Ascending aorta (tissue), 2 donors: ENCODE data around the gene GPX3. TPM values are rescaled to one million over a fixed set of nuclear protein-coding genes. Genes with fewer than 3 reads are reported as not detected.

Experiments
- DNase-seq, 2 donors: peaks; one replicate each; pipeline ENCODE4 v3.0.0-alpha.2; 2019; ENCODE audit warnings: low spot score in 2 of 2
- H3K27ac ChIP-seq, 2 donors: fragments of 200-600 bp; sonication (generic); one replicate each; pipeline ENCODE4 v1.5.1; 2016 to 2017; ENCODE audit warnings: mild to moderate bottlenecking in 1 of 2
- H3K27me3 ChIP-seq: fragments of 200-600 bp; sonication (generic); one replicate; pipeline ENCODE4 v1.5.1; 2017
- H3K36me3 ChIP-seq, 2 donors: fragments of 200-600 bp; sonication (generic); one replicate each; pipeline ENCODE4 v1.5.1; 2016
- H3K4me1 ChIP-seq, 2 donors: fragments of 200-600 bp; sonication (generic); one replicate each; pipeline ENCODE4 v1.5.1; 2016 to 2017; ENCODE audit warnings: mild to moderate bottlenecking in 1 of 2
- H3K4me3 ChIP-seq, 2 donors: fragments of 200-600 bp; sonication (generic); one replicate each; pipeline ENCODE4 v1.5.1; 2016 to 2017; ENCODE audit warnings: mild to moderate bottlenecking in 1 of 2
- H3K9me3 ChIP-seq, 2 donors: fragments of 200-600 bp; sonication (generic); one replicate each; pipeline ENCODE4 v1.5.1; 2016
- intact Hi-C: fragments of 100-400 bp; cut with DNase I; formaldehyde crosslinking; loops from one replicate; pipeline ENCODE4 v1.15.1; 2023
- total RNA-seq: library from RNA; depleted of rRNA; stranded (reverse); fragments of >200 nt; gene quantifications from one replicate; pipeline ENCODE4 v1.1.0, GENCODE V29; 2016
- TF ChIP-seq, protein P1 (sequence below), 3 experiments: fragments of 200-600 bp in 2 of 3; fragments of 450-650 bp in 1 of 3; sonication (generic) in 2 of 3; IDR thresholded peaks; one replicate each; pipeline ENCODE4 v1.5.1; 2016 to 2019; ENCODE audit warnings: antibody characterized with exemption in 3 of 3, mild to moderate bottlenecking in 1 of 3, moderate library complexity in 1 of 3

Gene GPX3
- total RNA-seq, 1 donor from 2014 or later = 2,056 TPM

- Histone ChIP-seq H3K27me3 (no peaks in the 10 kb centered on the region), H3K4me3 (no peak overlapping the region), H3K27ac (no peak overlapping the region), H3K9me3 (no peaks in the 10 kb centered on the region), H3K4me1 (peaks cover 13 to 32% of the 10 kb centered on the region in 2 donors), H3K36me3 (peaks cover 0 to 5% of the 10 kb centered on the region in 2 donors)
- intact Hi-C loops = no loop called here
- no peak for DNase-seq
- TF ChIP-seq, protein P1, sequence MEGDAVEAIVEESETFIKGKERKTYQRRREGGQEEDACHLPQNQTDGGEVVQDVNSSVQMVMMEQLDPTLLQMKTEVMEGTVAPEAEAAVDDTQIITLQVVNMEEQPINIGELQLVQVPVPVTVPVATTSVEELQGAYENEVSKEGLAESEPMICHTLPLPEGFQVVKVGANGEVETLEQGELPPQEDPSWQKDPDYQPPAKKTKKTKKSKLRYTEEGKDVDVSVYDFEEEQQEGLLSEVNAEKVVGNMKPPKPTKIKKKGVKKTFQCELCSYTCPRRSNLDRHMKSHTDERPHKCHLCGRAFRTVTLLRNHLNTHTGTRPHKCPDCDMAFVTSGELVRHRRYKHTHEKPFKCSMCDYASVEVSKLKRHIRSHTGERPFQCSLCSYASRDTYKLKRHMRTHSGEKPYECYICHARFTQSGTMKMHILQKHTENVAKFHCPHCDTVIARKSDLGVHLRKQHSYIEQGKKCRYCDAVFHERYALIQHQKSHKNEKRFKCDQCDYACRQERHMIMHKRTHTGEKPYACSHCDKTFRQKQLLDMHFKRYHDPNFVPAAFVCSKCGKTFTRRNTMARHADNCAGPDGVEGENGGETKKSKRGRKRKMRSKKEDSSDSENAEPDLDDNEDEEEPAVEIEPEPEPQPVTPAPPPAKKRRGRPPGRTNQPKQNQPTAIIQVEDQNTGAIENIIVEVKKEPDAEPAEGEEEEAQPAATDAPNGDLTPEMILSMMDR (IDR thresholded peaks at IDR 0.05) = no peak
Measured at GRCh38 chr5:151070449-151070848, 50.1 kb downstream of the GPX3 start.

GRCh38 chr5:151071021-151071420 is 50.6 kb downstream of the GPX3 start:
- Histone ChIP-seq H3K9me3 (no peaks in the 10 kb centered on the region), H3K4me1 (peaks cover 13 to 34% of the 10 kb centered on the region in 2 donors), H3K27ac (peak overlapping the region in 1 of 2 donors; percentile 67), H3K36me3 (peaks cover 0 to 5% of the 10 kb centered on the region in 2 donors), H3K4me3 (no peak overlapping the region), H3K27me3 (no peaks in the 10 kb centered on the region)
- DNase-seq = no peak
- TF ChIP-seq, protein P1 (IDR thresholded peaks at IDR 0.05) = no peak
- intact Hi-C loops = no loop called here

DNA sequence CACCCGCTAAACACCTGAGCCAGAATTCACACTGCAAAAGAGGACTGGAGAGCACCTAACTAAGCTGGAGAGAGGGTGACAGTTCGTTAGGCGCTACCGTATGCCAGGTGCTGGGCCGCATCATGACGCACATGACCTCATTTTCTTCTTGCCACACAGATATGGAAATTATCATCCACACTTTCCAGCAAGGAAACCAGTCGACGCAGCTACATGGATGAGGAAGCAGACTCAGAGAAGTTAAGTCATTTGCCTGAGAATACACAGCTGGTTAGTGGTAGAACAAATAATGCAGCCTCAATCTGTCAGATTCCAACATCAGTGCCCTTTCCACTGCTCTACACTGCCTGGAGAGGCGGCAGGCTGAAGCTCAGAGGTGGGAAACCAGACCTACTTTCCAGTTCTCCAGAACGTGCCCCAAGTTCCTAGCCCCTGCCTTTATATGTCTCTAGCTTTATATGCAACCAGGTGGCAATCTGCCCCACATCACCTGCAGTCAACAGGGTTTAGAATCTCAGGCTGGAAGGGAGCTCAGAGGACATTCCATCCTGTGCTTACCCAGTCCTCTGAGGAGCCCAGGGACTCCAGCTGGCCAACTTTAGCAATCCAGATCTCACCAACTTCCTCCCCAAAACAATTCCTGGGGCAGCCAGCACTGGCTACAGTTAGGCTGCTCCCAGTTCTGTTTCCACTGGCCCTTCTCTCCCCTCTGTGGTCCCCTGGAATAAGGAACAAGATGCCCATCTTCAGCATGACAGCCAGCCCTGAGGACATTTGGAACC is 51.6 kb downstream of the GPX3 start:
- Histone ChIP-seq H3K4me1 (peaks cover 13 to 34% of the 10 kb centered on the region in 2 donors), H3K27ac (peak overlapping the region; percentile 64 to 67), H3K4me3 (no peak overlapping the region), H3K27me3 (no peaks in the 10 kb centered on the region), H3K9me3 (no peaks in the 10 kb centered on the region), H3K36me3 (peaks cover 0 to 3% of the 10 kb centered on the region in 2 donors)
- intact Hi-C loops = no loop called here
- TF ChIP-seq, protein P1 (IDR thresholded peaks at IDR 0.05) = no peak
- no peak for DNase-seq

- Histone ChIP-seq H3K9me3 (no peaks in the 10 kb centered on the region), H3K36me3 (no peaks in the 10 kb centered on the region), H3K4me1 (peaks cover 13 to 33% of the 10 kb centered on the region in 2 donors), H3K27ac (peak overlapping the region; percentile 64 to 67), H3K27me3 (no peaks in the 10 kb centered on the region), H3K4me3 (no peak overlapping the region)
- intact Hi-C loops = no loop called here
- TF ChIP-seq, protein P1 (IDR thresholded peaks at IDR 0.05) = no peak
- no peak for DNase-seq
Measured at GRCh38 chr5:151072630-151073025, 52.2 kb downstream of the GPX3 start.

DNA sequence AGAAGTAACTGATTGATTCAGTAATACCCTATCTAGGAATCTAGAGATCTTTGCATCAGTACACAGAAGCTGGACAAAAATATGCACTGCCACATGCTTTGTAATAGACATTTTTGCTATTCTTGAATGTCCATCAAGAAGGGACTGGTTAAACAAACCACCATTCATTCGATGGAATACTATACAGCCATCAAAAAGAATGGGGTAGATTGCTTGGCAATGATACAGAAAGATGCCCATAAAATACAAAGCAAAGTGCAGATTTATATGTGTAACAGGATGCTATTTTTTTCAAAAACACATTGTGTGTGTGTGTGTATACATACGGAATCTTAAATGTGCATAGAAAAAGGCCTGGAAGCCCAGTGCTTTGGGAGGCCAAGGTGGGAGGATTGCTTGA is 52.9 kb downstream of the GPX3 start:
- H3K27ac ChIP-seq = peak overlapping the region; percentile 64 to 67
- H3K4me1 ChIP-seq = peaks cover 12 to 30% of the 10 kb centered on the region in 2 donors
- no peaks in the 10 kb centered on the region for H3K27me3 ChIP-seq
- no peak overlapping the region for H3K4me3 ChIP-seq
- intact Hi-C loops = no loop called here
- DNase-seq = no peak
- H3K9me3 ChIP-seq = no peaks in the 10 kb centered on the region
- H3K36me3 ChIP-seq = no peaks in the 10 kb centered on the region
- TF ChIP-seq, protein P1 (IDR thresholded peaks at IDR 0.05) = no peak
